Measurements from ENCODE around the gene STAT4. TPM values are rescaled to one million over a fixed set of nuclear protein-coding genes. Genes with fewer than 3 reads are reported as not detected.

Gene STAT4
- total RNA-seq, 1 experiment from 2014 or later = 0.85 TPM

GRCh38 chr2:191114403-191114886 lies 36.3 kb downstream of the STAT4 start:
- DNase-seq = no peak
- no peaks in the 10 kb centered on the region for H3K9me3 Mint-ChIP-seq (ENCODE audit: low read depth, unreplicated experiment)
- H3K27me3 Mint-ChIP-seq (ENCODE audit: unreplicated experiment) = no peaks in the 10 kb centered on the region
- intact Hi-C loops (cut with micrococcal nuclease; ENCODE audit: unreplicated experiment) = no loop called here
- H3K27ac Mint-ChIP-seq (ENCODE audit: unreplicated experiment) = peak overlapping the region; percentile 56
- no peak overlapping the region for H3K4me3 Mint-ChIP-seq (ENCODE audit: low read depth, unreplicated experiment)
- no peaks in the 10 kb centered on the region for H3K4me1 Mint-ChIP-seq (ENCODE audit: low read depth, unreplicated experiment)
- no TSS peak for BruUV-seq (replicated peaks)
- H3K36me3 Mint-ChIP-seq (ENCODE audit: insufficient read depth, unreplicated experiment) = no peaks in the 10 kb centered on the region
- no peak for TF ChIP-seq CTCF (IDR thresholded peaks at IDR 0.05; ENCODE audit: unreplicated experiment)
- CTCF ChIA-PET = no interaction called here

GRCh38 chr2:191113761-191114160 lies 37.0 kb downstream of the STAT4 start:
- Mint-ChIP-seq H3K36me3 (ENCODE audit: insufficient read depth, unreplicated experiment) (no peaks in the 10 kb centered on the region), H3K9me3 (ENCODE audit: low read depth, unreplicated experiment) (no peaks in the 10 kb centered on the region), H3K27me3 (ENCODE audit: unreplicated experiment) (no peaks in the 10 kb centered on the region), H3K27ac (ENCODE audit: unreplicated experiment) (no peak overlapping the region), H3K4me1 (ENCODE audit: low read depth, unreplicated experiment) (no peaks in the 10 kb centered on the region), H3K4me3 (ENCODE audit: low read depth, unreplicated experiment) (no peak overlapping the region)
- CTCF ChIA-PET = no interaction called here
- TF ChIP-seq CTCF (IDR thresholded peaks at IDR 0.05; ENCODE audit: unreplicated experiment) = no peak
- no peak for DNase-seq
- intact Hi-C loops (cut with micrococcal nuclease; ENCODE audit: unreplicated experiment) = no loop called here
- BruUV-seq (replicated peaks) = no TSS peak

GRCh38 chr2:191112448-191112901 lies 38.3 kb downstream of the STAT4 start:
- DNase-seq = no peak
- no peaks in the 10 kb centered on the region for H3K4me1 Mint-ChIP-seq (ENCODE audit: low read depth, unreplicated experiment)
- BruUV-seq (replicated peaks) = no TSS peak
- no peaks in the 10 kb centered on the region for H3K27me3 Mint-ChIP-seq (ENCODE audit: unreplicated experiment)
- H3K4me3 Mint-ChIP-seq (ENCODE audit: low read depth, unreplicated experiment) = no peak overlapping the region
- TF ChIP-seq CTCF (IDR thresholded peaks at IDR 0.05; ENCODE audit: unreplicated experiment) = no peak
- intact Hi-C loops (cut with micrococcal nuclease; ENCODE audit: unreplicated experiment) = no loop called here
- no peaks in the 10 kb centered on the region for H3K36me3 Mint-ChIP-seq (ENCODE audit: insufficient read depth, unreplicated experiment)
- H3K27ac Mint-ChIP-seq (ENCODE audit: unreplicated experiment) = no peak overlapping the region
- CTCF ChIA-PET = no interaction called here
- no peaks in the 10 kb centered on the region for H3K9me3 Mint-ChIP-seq (ENCODE audit: low read depth, unreplicated experiment)

GRCh38 chr2:191109888-191110287 lies 40.9 kb downstream of the STAT4 start:
- BruUV-seq (replicated peaks) = no TSS peak
- Mint-ChIP-seq H3K27me3 (ENCODE audit: unreplicated experiment) (no peaks in the 10 kb centered on the region), H3K4me3 (ENCODE audit: low read depth, unreplicated experiment) (no peak overlapping the region), H3K4me1 (ENCODE audit: low read depth, unreplicated experiment) (no peaks in the 10 kb centered on the region), H3K36me3 (ENCODE audit: insufficient read depth, unreplicated experiment) (no peaks in the 10 kb centered on the region), H3K27ac (ENCODE audit: unreplicated experiment) (no peak overlapping the region), H3K9me3 (ENCODE audit: low read depth, unreplicated experiment) (no peaks in the 10 kb centered on the region)
- no peak for DNase-seq
- intact Hi-C loops (cut with micrococcal nuclease; ENCODE audit: unreplicated experiment) = no loop called here
- no peak for TF ChIP-seq CTCF (IDR thresholded peaks at IDR 0.05; ENCODE audit: unreplicated experiment)
- CTCF ChIA-PET = no interaction called here
